HepG2 (cell line): ENCODE measurements around the gene STUB1. TPM values are rescaled to one million over a fixed set of nuclear protein-coding genes. Genes with fewer than 3 reads are reported as not detected.

Experiments
- ATAC-seq: fragments of 200-7000 bp; cut with Tn5 transposase; 3 replicates; pipeline ENCODE4 v1.9.1; 2020; ENCODE audit warnings: mild to moderate bottlenecking, moderate library complexity
- BruUV-seq: library from RNA; stranded (reverse); fragments of 400-500 nt; replicated peaks from 2 replicates; lab custom pipeline; 2021; lab: Mats Ljungman, UMichigan
- CTCF ChIA-PET: fragments of 300-600 bp; formaldehyde crosslinking; extraction: SDS; loops from one replicate; lab custom pipeline; 2021; ENCODE audit warnings: low total read pairs, inconsistent platforms, low intra/inter-chr PET ratio; lab: Yijun Ruan, JAX
- POLR2A ChIA-PET: fragments of 350-600 bp; sonication (Branson Sonifier 250); formaldehyde crosslinking; loops from one replicate; lab custom pipeline; 2020; ENCODE audit warnings: antibody characterized with exemption, inconsistent platforms; lab: Yijun Ruan, JAX
- DNase-seq: peaks from one replicate; pipeline ENCODE4 v3.0.0-alpha.2; 2015; ENCODE audit warnings: low spot score
- FAIRE-seq: peaks from 3 replicates; lab custom pipeline; 2011; peaks lifted over from hg19 to GRCh38; lab: Jason Lieb, UNC
- H2AFZ ChIP-seq: one replicate; pipeline ENCODE4 v1.6.1; 2011; ENCODE audit warnings: low read length, inconsistent platforms
- H3K27ac ChIP-seq: fragments of 300-600 bp; 3 replicates; pipeline ENCODE4 v1.8.0; 2011; ENCODE audit warnings: mixed run types, mild to moderate bottlenecking, mixed read lengths, low read length, inconsistent platforms; ENCODE audit not compliant: insufficient read depth; ENCODE audit errors: extremely low read length
- H3K27me3 ChIP-seq, 2 experiments: fragments of 200-600 bp in 1 of 2; 2 replicates in 1 of 2; 3 replicates in 1 of 2; pipeline versions ENCODE4 v1.6.0 to v1.8.0; 2011; ENCODE audit warnings: low read length in 2 of 2, mild to moderate bottlenecking in 2 of 2, moderate library complexity in 2 of 2, inconsistent platforms in 1 of 2; ENCODE audit not compliant: insufficient read depth in 2 of 2, control insufficient read depth in 1 of 2
- H3K36me3 ChIP-seq, 2 experiments: fragments of 200-600 bp in 1 of 2; replicated peaks in 1 of 2; 2 replicates in 1 of 2; 3 replicates in 1 of 2; pipeline versions ENCODE4 v1.5.1 to v1.8.0; 2011; ENCODE audit warnings: low read length in 2 of 2, inconsistent platforms in 1 of 2; ENCODE audit not compliant: insufficient read depth in 2 of 2, control insufficient read depth in 1 of 2
- H3K4me1 ChIP-seq: 2 replicates; pipeline ENCODE4 v1.5.1; 2012; ENCODE audit warnings: low read length, inconsistent platforms; ENCODE audit not compliant: insufficient read depth
- H3K4me2 ChIP-seq: 2 replicates; pipeline ENCODE4 v1.6.0; 2011; ENCODE audit warnings: low read depth, low read length, inconsistent platforms
- H3K4me3 ChIP-seq, 3 experiments: fragments of 200-600 bp in 1 of 3; sonication (generic), shearing (Covaris generic) in 1 of 3; replicated peaks in 1 of 3; 2 replicates each; pipeline ENCODE4 v1.5.1; 2011 to 2016; ENCODE audit warnings: low read length in 3 of 3, inconsistent platforms in 2 of 3, low read depth in 2 of 3, mild to moderate bottlenecking in 2 of 3, control low read depth in 1 of 3, mixed read lengths in 1 of 3; ENCODE audit not compliant: insufficient read depth in 1 of 3
- H3K79me2 ChIP-seq: one replicate; pipeline ENCODE4 v1.6.1; 2011; ENCODE audit warnings: low read length, inconsistent platforms; ENCODE audit not compliant: insufficient read depth
- H3K9ac ChIP-seq: 2 replicates; pipeline ENCODE4 v1.6.0; 2011; ENCODE audit warnings: mild to moderate bottlenecking, low read depth, low read length, inconsistent platforms; ENCODE audit not compliant: insufficient read depth
- H3K9me3 ChIP-seq: 2 replicates; pipeline ENCODE4 v1.5.1; 2012; ENCODE audit warnings: mild to moderate bottlenecking, low read length
- H4K20me1 ChIP-seq: 2 replicates; pipeline ENCODE4 v1.6.0; 2011; ENCODE audit warnings: inconsistent platforms, mild to moderate bottlenecking, low read length, moderate library complexity; ENCODE audit not compliant: insufficient read depth
- HDAC6 ChIP-seq: fragments of 200-600 bp; sonication (generic); IDR thresholded peaks from 2 replicates; pipeline ENCODE4 v1.7.0; 2017; ENCODE audit warnings: mild to moderate bottlenecking, antibody characterized with exemption, low read length, low read depth
- HOXA3 ChIP-seq: sonication (generic); formaldehyde crosslinking; IDR thresholded peaks from 2 replicates; pipeline ENCODE4 v1.5.0; 2020; ENCODE audit warnings: missing genetic modification reagents
- MED1 ChIP-seq: sonication (generic); formaldehyde crosslinking; IDR thresholded peaks from 2 replicates; pipeline ENCODE4 v1.4.0; 2020; ENCODE audit warnings: missing genetic modification reagents
- MXI1 ChIP-seq: IDR thresholded peaks from 3 replicates; pipeline ENCODE4 v1.6.1; 2012; ENCODE audit warnings: low read depth, low read length, inconsistent platforms, borderline replicate concordance
- PHF8 ChIP-seq: sonication (generic); formaldehyde crosslinking; IDR thresholded peaks from 2 replicates; pipeline ENCODE4 v1.5.0; 2020; ENCODE audit warnings: missing genetic modification reagents
- RXRB ChIP-seq: IDR thresholded peaks from 2 replicates; pipeline ENCODE4 v1.6.1; 2016; ENCODE audit warnings: borderline replicate concordance, missing genetic modification reagents, missing compliant biosample characterization
- ZNF225 ChIP-seq: sonication (generic); formaldehyde crosslinking; IDR thresholded peaks from 2 replicates; pipeline ENCODE4 v1.4.0; 2020; ENCODE audit warnings: mild to moderate bottlenecking, missing genetic modification reagents
- ZNF552 ChIP-seq: sonication (generic); formaldehyde crosslinking; IDR thresholded peaks from 2 replicates; pipeline ENCODE4 v1.9.0; 2022; ENCODE audit warnings: missing genetic modification reagents, mild to moderate bottlenecking, borderline replicate concordance
- ZSCAN31 ChIP-seq: sonication (generic); formaldehyde crosslinking; IDR thresholded peaks from 2 replicates; pipeline ENCODE4 v1.5.0; 2020; ENCODE audit warnings: low read depth, mild to moderate bottlenecking, missing genetic modification reagents
- WGBS: methylation state at CpG from one replicate; pipeline ENCODE4 v1.1.6; 2017; ENCODE audit warnings: low lambda C conversion rate; 5-methylcytosine and 5-hydroxymethylcytosine counted together
- in situ Hi-C: cut with HindIII; loops from 2 replicates; pipeline ENCODE4 v1.10.0; 2017; ENCODE audit warnings: low pct_unique_long_range_greater_than_20kb; ENCODE audit not compliant: extremely low pct_ligation_motif_present
- intact Hi-C: fragments of 100-400 bp; cut with micrococcal nuclease; formaldehyde crosslinking; loops from one replicate; pipeline ENCODE4 v1.10.0; 2022; ENCODE audit not compliant: unreplicated experiment
- polyA plus RNA-seq, 8 experiments: library from polyadenylated mRNA; depleted of rRNA in 3 of 8; stranded (reverse) in 7 of 8; unstranded in 1 of 8; fragments of >200 nt; fragmentation: Illumina TruSeq in 4 of 8; extraction: Trizol in 4 of 8; gene quantifications; 2 replicates each; pipeline versions ENCODE4 v1.2.1 to v1.2.3, GENCODE V29; 2011 to 2016; ENCODE audit warnings: low read depth in 4 of 8, missing spikeins in 1 of 8, mixed read lengths in 1 of 8; ENCODE audit not compliant: insufficient read depth in 1 of 8
- total RNA-seq, 5 experiments: library from RNA; depleted of rRNA; stranded (reverse); fragments of >200 nt; fragmentation: Illumina TruSeq; extraction: Trizol; gene quantifications; 2 replicates each; pipeline ENCODE4 v1.2.3, GENCODE V29; 2016; ENCODE audit warnings: low read depth in 1 of 5
- TF ChIP-seq, protein P1 (sequence below): sonication (generic); formaldehyde crosslinking; IDR thresholded peaks from 2 replicates; pipeline ENCODE4 v1.5.1; 2020; ENCODE audit warnings: mild to moderate bottlenecking, missing genetic modification reagents, borderline replicate concordance
- TF ChIP-seq, protein P2 (sequence below): sonication (generic); formaldehyde crosslinking; IDR thresholded peaks from 2 replicates; pipeline ENCODE4 v1.5.1; 2020; ENCODE audit warnings: mild to moderate bottlenecking, missing genetic modification reagents, moderate library complexity
- TF ChIP-seq, protein P3 (sequence below): sonication (generic); formaldehyde crosslinking; IDR thresholded peaks from 2 replicates; pipeline ENCODE4 v1.5.0; 2020; ENCODE audit warnings: missing genetic modification reagents, mild to moderate bottlenecking, borderline replicate concordance

STUB1 gene
- total and polyA plus RNA-seq, 2 of the 13 experiments (the other 11 are each of a cell fraction or from before 2014, with no cell fraction given) = 52.9 to 78.2 TPM

DNA sequence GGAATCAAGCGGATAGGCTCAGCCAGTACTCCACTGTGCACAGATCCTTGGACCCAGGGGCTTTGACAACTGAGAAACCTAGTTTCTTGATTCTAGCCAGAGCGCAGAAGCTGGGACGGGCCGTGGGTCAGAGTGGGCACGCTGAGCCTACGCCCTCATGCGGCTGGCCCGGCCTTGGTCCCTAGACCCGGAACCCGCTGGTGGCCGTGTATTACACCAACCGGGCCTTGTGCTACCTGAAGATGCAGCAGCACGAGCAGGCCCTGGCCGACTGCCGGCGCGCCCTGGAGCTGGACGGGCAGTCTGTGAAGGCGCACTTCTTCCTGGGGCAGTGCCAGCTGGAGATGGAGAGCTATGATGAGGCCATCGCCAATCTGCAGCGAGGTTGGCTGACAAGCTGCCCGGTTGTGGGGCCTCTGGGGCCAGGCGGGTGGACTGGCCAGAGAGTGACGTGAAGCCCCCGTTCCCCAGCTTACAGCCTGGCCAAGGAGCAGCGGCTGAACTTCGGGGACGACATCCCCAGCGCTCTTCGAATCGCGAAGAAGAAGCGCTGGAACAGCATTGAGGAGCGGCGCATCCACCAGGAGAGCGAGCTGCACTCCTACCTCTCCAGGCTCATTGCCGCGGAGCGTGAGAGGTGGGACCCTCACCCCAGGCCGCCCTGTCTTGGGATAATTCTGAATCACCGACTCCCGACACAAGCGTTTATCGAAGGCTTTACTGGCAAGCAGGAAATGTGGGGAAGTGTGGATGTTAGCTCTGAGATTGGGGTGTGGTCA is 946 bp downstream of the STUB1 start:
- CTCF ChIA-PET = interaction anchor here (0.8 kb wide), 1 partner anchor 13 kb away, joined by 3 read pairs; the partner anchor contains the start of gene RHOT2
- TF ChIP-seq ZSCAN31 (no peak), HDAC6 (no peak), MED1 (CRISPR knock-in tag) (peak; percentile 37; the same call in 1 of the 2 replicates), PHF8 (CRISPR knock-in tag) (peak; percentile 46), MXI1 (peak; percentile 40; the same call in 1 of the 3 replicates), HOXA3 (CRISPR knock-in tag) (peak; percentile 53; the same call in 1 of the 2 replicates), ZNF225 (peak; percentile 30; the same call in 1 of the 2 replicates), ZNF552 (CRISPR knock-in tag) (peak; percentile 56; the same call in 1 of the 2 replicates), RXRB (CRISPR knock-in tag) (0 out of 2 replicates have a peak, but pooled peaks have one; percentile 9)
- TF ChIP-seq, protein P1, sequence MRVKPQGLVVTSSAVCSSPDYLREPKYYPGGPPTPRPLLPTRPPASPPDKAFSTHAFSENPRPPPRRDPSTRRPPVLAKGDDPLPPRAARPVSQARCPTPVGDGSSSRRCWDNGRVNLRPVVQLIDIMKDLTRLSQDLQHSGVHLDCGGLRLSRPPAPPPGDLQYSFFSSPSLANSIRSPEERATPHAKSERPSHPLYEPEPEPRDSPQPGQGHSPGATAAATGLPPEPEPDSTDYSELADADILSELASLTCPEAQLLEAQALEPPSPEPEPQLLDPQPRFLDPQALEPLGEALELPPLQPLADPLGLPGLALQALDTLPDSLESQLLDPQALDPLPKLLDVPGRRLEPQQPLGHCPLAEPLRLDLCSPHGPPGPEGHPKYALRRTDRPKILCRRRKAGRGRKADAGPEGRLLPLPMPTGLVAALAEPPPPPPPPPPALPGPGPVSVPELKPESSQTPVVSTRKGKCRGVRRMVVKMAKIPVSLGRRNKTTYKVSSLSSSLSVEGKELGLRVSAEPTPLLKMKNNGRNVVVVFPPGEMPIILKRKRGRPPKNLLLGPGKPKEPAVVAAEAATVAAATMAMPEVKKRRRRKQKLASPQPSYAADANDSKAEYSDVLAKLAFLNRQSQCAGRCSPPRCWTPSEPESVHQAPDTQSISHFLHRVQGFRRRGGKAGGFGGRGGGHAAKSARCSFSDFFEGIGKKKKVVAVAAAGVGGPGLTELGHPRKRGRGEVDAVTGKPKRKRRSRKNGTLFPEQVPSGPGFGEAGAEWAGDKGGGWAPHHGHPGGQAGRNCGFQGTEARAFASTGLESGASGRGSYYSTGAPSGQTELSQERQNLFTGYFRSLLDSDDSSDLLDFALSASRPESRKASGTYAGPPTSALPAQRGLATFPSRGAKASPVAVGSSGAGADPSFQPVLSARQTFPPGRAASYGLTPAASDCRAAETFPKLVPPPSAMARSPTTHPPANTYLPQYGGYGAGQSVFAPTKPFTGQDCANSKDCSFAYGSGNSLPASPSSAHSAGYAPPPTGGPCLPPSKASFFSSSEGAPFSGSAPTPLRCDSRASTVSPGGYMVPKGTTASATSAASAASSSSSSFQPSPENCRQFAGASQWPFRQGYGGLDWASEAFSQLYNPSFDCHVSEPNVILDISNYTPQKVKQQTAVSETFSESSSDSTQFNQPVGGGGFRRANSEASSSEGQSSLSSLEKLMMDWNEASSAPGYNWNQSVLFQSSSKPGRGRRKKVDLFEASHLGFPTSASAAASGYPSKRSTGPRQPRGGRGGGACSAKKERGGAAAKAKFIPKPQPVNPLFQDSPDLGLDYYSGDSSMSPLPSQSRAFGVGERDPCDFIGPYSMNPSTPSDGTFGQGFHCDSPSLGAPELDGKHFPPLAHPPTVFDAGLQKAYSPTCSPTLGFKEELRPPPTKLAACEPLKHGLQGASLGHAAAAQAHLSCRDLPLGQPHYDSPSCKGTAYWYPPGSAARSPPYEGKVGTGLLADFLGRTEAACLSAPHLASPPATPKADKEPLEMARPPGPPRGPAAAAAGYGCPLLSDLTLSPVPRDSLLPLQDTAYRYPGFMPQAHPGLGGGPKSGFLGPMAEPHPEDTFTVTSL = 0 out of 2 replicates have a peak, but pooled peaks have one; percentile 15
- TF ChIP-seq, protein P2, sequence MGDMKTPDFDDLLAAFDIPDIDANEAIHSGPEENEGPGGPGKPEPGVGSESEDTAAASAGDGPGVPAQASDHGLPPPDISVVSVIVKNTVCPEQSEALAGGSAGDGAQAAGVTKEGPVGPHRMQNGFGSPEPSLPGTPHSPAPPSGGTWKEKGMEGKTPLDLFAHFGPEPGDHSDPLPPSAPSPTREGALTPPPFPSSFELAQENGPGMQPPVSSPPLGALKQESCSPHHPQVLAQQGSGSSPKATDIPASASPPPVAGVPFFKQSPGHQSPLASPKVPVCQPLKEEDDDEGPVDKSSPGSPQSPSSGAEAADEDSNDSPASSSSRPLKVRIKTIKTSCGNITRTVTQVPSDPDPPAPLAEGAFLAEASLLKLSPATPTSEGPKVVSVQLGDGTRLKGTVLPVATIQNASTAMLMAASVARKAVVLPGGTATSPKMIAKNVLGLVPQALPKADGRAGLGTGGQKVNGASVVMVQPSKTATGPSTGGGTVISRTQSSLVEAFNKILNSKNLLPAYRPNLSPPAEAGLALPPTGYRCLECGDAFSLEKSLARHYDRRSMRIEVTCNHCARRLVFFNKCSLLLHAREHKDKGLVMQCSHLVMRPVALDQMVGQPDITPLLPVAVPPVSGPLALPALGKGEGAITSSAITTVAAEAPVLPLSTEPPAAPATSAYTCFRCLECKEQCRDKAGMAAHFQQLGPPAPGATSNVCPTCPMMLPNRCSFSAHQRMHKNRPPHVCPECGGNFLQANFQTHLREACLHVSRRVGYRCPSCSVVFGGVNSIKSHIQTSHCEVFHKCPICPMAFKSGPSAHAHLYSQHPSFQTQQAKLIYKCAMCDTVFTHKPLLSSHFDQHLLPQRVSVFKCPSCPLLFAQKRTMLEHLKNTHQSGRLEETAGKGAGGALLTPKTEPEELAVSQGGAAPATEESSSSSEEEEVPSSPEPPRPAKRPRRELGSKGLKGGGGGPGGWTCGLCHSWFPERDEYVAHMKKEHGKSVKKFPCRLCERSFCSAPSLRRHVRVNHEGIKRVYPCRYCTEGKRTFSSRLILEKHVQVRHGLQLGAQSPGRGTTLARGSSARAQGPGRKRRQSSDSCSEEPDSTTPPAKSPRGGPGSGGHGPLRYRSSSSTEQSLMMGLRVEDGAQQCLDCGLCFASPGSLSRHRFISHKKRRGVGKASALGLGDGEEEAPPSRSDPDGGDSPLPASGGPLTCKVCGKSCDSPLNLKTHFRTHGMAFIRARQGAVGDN (CRISPR knock-in tag) = peak; percentile 73
- TF ChIP-seq, protein P3, sequence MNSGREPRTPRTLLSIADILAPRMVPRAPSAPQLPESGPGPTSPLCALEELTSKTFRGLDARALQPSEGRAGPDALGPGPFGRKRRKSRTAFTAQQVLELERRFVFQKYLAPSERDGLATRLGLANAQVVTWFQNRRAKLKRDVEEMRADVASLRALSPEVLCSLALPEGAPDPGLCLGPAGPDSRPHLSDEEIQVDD (CRISPR knock-in tag) = peak; percentile 52; the same call in 1 of the 2 replicates

More for the DNA sequence above, 946 bp downstream of the STUB1 start:
- peak; percentile 49 for DNase-seq
- in situ Hi-C loops (no loop called here), intact Hi-C loops (no loop called here)
- POLR2A ChIA-PET = interaction anchor here (0.6 to 4.4 kb wide), 7 partner anchors 8 to 311 kb away, joined by 3 to 34 read pairs (median 5); partner anchors contain the start of genes METRN, MRPL28, RHOT2 and WDR24
- H4K20me1 ChIP-seq = 0 out of 2 replicates have a peak, but pooled peaks cover 3% of the 10 kb centered on the region
- FAIRE-seq = no peak
- no peaks in the 10 kb centered on the region for H3K9me3 ChIP-seq
- H2AFZ ChIP-seq = no peak overlapping the region
- WGBS = 53% methylated on average over 34 of the region's 44 CpGs
- peaks cover 16% of the 10 kb centered on the region for H3K79me2 ChIP-seq
- BruUV-seq = no TSS peak
- peaks cover 33% of the 10 kb centered on the region for H3K4me1 ChIP-seq
- peak overlapping the region; percentile 72 to 88 (median 85) for H3K4me3 ChIP-seq
- ATAC-seq = peak; percentile 14
- peak overlapping the region; percentile 82 for H3K9ac ChIP-seq
- peak overlapping the region; percentile 80 for H3K4me2 ChIP-seq
- peaks cover 8 to 17% of the 10 kb centered on the region in 2 experiments; a peak in 4 of 5 replicates for H3K36me3 ChIP-seq
- H3K27ac ChIP-seq = peak overlapping the region; percentile 76
- no peaks in the 10 kb centered on the region; a peak in 1 of 5 replicates for H3K27me3 ChIP-seq
